ENCODE data around the gene ACSS1. TPM values are rescaled to one million over a fixed set of nuclear protein-coding genes. Genes with fewer than 3 reads are reported as not detected.

The ACSS1 gene
- total RNA-seq, 1 experiment from 2014 or later: 1.5 TPM

DNA sequence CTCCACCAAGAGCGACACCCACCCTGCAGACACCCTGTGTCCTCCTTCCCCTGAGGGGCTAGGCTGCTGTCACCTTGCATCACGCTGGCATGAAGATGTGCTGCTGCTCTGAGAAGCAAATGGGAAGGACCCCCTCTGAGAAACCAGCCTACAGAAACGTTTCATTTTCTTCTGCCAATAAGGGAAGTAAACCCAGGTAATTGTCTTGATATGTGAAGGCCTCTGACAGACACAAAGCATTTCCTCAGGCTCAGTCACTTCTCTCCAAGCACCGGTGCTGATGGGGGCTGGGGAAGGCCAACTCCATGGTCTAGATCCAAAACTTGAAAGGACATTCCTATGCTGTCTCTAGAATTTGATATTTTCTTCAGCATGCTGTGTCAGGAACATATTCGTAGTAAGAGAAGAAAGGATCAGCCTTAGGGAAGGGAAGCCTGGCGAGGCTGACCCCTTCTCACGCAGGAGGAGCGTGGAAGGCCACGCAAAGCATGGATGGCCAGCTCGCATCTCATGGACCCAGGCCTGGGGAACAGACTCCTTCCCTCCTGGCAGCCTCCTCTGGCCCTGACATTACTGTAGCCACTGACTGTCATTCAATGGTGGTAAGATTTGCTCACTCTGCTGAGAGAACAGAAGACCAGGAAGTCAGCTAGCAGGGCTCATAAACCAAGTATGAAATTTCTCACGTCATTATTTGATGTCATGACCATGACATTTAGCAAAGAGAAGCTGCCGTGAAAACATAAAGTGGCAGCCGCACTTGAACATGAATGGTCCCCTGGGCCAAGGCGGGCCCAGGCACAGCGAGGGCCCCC is 20.4 kb downstream of the ACSS1 start (continued):
- TF ChIP-seq STAT6 (CRISPR knock-in tag; conservative IDR thresholded peaks at IDR 0.05; ENCODE audit: low read depth) (no peak), ZNF532 (CRISPR knock-in tag; IDR thresholded peaks at IDR 0.05; ENCODE audit: borderline replicate concordance) (no peak), SMAD4 (CRISPR knock-in tag; IDR thresholded peaks at IDR 0.05) (no peak), ZNF512 (CRISPR knock-in tag; IDR thresholded peaks at IDR 0.05; ENCODE audit: borderline replicate concordance) (no peak), EMX1 (CRISPR knock-in tag; IDR thresholded peaks at IDR 0.05) (no peak), ZNF219 (CRISPR knock-in tag; IDR thresholded peaks at IDR 0.05; ENCODE audit: borderline replicate concordance) (no peak), RELA (CRISPR knock-in tag; IDR thresholded peaks at IDR 0.05; ENCODE audit: borderline replicate concordance) (no peak)
- TF ChIP-seq, protein P1, sequence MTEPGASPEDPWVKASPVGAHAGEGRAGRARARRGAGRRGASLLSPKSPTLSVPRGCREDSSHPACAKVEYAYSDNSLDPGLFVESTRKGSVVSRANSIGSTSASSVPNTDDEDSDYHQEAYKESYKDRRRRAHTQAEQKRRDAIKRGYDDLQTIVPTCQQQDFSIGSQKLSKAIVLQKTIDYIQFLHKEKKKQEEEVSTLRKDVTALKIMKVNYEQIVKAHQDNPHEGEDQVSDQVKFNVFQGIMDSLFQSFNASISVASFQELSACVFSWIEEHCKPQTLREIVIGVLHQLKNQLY (CRISPR knock-in tag; IDR thresholded peaks at IDR 0.05): no peak

DNA sequence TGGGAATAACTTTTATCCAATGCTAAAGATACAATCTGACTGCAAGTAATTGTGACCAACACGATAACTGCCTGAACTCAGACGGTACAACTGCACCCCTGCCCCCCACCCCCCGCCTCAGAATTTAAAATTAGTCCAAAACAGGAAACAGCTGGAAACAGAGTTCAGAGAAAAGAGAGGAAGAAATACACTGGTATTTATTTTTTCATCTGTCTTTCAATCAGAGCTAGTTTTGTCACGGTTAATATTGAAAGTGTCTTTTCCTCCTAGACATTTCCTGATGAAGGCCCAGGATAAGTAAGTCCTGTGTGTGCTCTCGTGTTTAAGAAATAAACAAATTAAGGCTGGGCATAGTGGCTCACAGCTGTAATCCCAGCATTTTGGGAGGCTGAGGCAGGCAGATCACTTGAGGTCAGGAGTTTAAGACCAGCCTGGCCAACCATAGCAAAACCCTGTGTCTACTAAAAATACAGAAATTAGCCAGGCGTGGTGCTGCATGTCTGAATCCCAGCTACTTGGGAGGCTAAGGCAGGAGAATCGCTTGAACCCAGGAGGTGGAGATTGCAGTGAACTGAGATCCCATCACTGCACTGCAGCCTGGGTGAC is 21.5 kb downstream of the ACSS1 start:
- H3K4me3 Mint-ChIP-seq: no peak overlapping the region
- ATAC-seq (no peak), DNase-seq (ENCODE audit: low spot score) (no peak)
- no peaks in the 10 kb centered on the region; the same call in 1 of the 2 replicates for H3K36me3 Mint-ChIP-seq
- peaks cover 11% of the 10 kb centered on the region for H3K4me1 Mint-ChIP-seq
- POLR2A ChIA-PET: no interaction called here
- H3K27me3 Mint-ChIP-seq (ENCODE audit: low read depth): peaks cover 5% of the 10 kb centered on the region
- CTCF ChIA-PET: interaction anchor here (2.7 kb wide), 1 partner anchor 29 kb away, joined by 8 read pairs; no protein-coding TSS in a partner anchor
- no peak overlapping the region for H3K27ac Mint-ChIP-seq
- H3K9me3 Mint-ChIP-seq: no peaks in the 10 kb centered on the region
- TF ChIP-seq JUN (CRISPR knock-in tag; IDR thresholded peaks at IDR 0.05): no peak
- no peak for TF ChIP-seq ZNF121 (CRISPR knock-in tag; IDR thresholded peaks at IDR 0.05)
- TF ChIP-seq JAZF1 (CRISPR knock-in tag; IDR thresholded peaks at IDR 0.05): no peak
- no peak for TF ChIP-seq HMGA2 (CRISPR knock-in tag; IDR thresholded peaks at IDR 0.05)
- TF ChIP-seq, protein P2, sequence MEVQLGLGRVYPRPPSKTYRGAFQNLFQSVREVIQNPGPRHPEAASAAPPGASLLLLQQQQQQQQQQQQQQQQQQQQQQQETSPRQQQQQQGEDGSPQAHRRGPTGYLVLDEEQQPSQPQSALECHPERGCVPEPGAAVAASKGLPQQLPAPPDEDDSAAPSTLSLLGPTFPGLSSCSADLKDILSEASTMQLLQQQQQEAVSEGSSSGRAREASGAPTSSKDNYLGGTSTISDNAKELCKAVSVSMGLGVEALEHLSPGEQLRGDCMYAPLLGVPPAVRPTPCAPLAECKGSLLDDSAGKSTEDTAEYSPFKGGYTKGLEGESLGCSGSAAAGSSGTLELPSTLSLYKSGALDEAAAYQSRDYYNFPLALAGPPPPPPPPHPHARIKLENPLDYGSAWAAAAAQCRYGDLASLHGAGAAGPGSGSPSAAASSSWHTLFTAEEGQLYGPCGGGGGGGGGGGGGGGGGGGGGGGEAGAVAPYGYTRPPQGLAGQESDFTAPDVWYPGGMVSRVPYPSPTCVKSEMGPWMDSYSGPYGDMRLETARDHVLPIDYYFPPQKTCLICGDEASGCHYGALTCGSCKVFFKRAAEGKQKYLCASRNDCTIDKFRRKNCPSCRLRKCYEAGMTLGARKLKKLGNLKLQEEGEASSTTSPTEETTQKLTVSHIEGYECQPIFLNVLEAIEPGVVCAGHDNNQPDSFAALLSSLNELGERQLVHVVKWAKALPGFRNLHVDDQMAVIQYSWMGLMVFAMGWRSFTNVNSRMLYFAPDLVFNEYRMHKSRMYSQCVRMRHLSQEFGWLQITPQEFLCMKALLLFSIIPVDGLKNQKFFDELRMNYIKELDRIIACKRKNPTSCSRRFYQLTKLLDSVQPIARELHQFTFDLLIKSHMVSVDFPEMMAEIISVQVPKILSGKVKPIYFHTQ (CRISPR knock-in tag; IDR thresholded peaks at IDR 0.05): no peak
- no peak for TF ChIP-seq ATF6 (CRISPR knock-in tag; IDR thresholded peaks at IDR 0.05)
- no peak for TF ChIP-seq MXD4 (CRISPR knock-in tag; IDR thresholded peaks at IDR 0.05; ENCODE audit: borderline replicate concordance)
- TF ChIP-seq ESRRA (CRISPR knock-in tag; IDR thresholded peaks at IDR 0.05; ENCODE audit: borderline replicate concordance): no peak
- no peak for TF ChIP-seq EMX1 (CRISPR knock-in tag; IDR thresholded peaks at IDR 0.05)

All from WTC11 (cell line).